ENCODE results near the gene WWOX. TPM values are rescaled to one million over a fixed set of nuclear protein-coding genes. Genes with fewer than 3 reads are reported as not detected.
"Not testable (repeated sequence)": the region's sequence is repeated elsewhere in the genome, so short reads cannot be mapped to it uniquely, and the experiment has no call there.

WWOX gene
- total RNA-seq, 2 experiments from 2014 or later, result 16.6 to 19.0 TPM

- no peak for DNase-seq
- Mint-ChIP-seq H3K27ac (no peak overlapping the region), H3K9me3 (peaks cover 3% of the 10 kb centered on the region), H3K36me3 (ENCODE audit: low read depth) (no peaks in the 10 kb centered on the region), H3K27me3 (no peaks in the 10 kb centered on the region), H3K4me3 (no peak overlapping the region), H3K4me1 (peaks cover 1% of the 10 kb centered on the region)
- ChIA-PET CTCF (interaction anchor here (0.6 to 0.7 kb wide), 3 partner anchors 101 to 364 kb away, joined by 3 to 6 read pairs (median 4); no protein-coding TSS in a partner anchor), POLR2A (no interaction called here)
Observed at GRCh38 chr16:79021991-79022630, 922.7 kb downstream of the WWOX start.

GRCh38 chr16:79026117-79026516 lies 926.7 kb downstream of the WWOX start:
- H3K27ac Mint-ChIP-seq, result no peak overlapping the region

GRCh38 chr16:79036541-79036940 lies 937.1 kb downstream of the WWOX start:
- Mint-ChIP-seq H3K4me1 (peaks cover 12% of the 10 kb centered on the region), H3K4me3 (no peak overlapping the region), H3K9me3 (peaks cover 14% of the 10 kb centered on the region), H3K27ac (no peak overlapping the region), H3K36me3 (ENCODE audit: low read depth) (peaks cover 8% of the 10 kb centered on the region), H3K27me3 (no peaks in the 10 kb centered on the region)
- ChIA-PET CTCF (no interaction called here), POLR2A (no interaction called here)
- DNase-seq, result no peak

More at GRCh38 chr16:79026117-79026516, 926.7 kb downstream of the WWOX start:
- Mint-ChIP-seq H3K9me3 (no peaks in the 10 kb centered on the region), H3K4me1 (peaks cover 5% of the 10 kb centered on the region), H3K36me3 (ENCODE audit: low read depth) (no peaks in the 10 kb centered on the region), H3K27me3 (no peaks in the 10 kb centered on the region), H3K4me3 (no peak overlapping the region)
- CTCF ChIA-PET, result interaction anchor here (1.7 kb wide), 1 partner anchor 19 kb away, joined by 5 read pairs; no protein-coding TSS in a partner anchor
- no peak for DNase-seq
- POLR2A ChIA-PET, result interaction anchor here (1.0 kb wide), 1 partner anchor 17 kb away, joined by 3 read pairs; no protein-coding TSS in a partner anchor

GRCh38 chr16:79037521-79038373 lies 938.3 kb downstream of the WWOX start:
- CTCF ChIA-PET, result no interaction called here
- Mint-ChIP-seq H3K4me3 (no peak overlapping the region), H3K27ac (no peak overlapping the region), H3K9me3 (peaks cover 14% of the 10 kb centered on the region), H3K27me3 (no peaks in the 10 kb centered on the region), H3K4me1 (peaks cover 19% of the 10 kb centered on the region), H3K36me3 (ENCODE audit: low read depth) (peaks cover 8% of the 10 kb centered on the region)
- POLR2A ChIA-PET, result no interaction called here
- no peak for DNase-seq

- ChIA-PET CTCF (no interaction called here), POLR2A (no interaction called here)
- Mint-ChIP-seq H3K27ac (no peak overlapping the region), H3K36me3 (ENCODE audit: low read depth) (peaks cover 4% of the 10 kb centered on the region), H3K4me1 (peaks cover 42% of the 10 kb centered on the region), H3K4me3 (no peak overlapping the region), H3K27me3 (no peaks in the 10 kb centered on the region), H3K9me3 (peaks cover 10% of the 10 kb centered on the region)
- DNase-seq, result no peak
Observed at GRCh38 chr16:79041206-79041605, 941.8 kb downstream of the WWOX start.

GRCh38 chr16:79042141-79042540 lies 942.7 kb downstream of the WWOX start:
- no peak for DNase-seq
- no peaks in the 10 kb centered on the region for H3K27me3 Mint-ChIP-seq
- H3K9me3 Mint-ChIP-seq, result peaks cover 5% of the 10 kb centered on the region
- H3K27ac Mint-ChIP-seq, result no peak overlapping the region
- H3K4me1 Mint-ChIP-seq, result peaks cover 50% of the 10 kb centered on the region
- H3K36me3 Mint-ChIP-seq (ENCODE audit: low read depth), result no peaks in the 10 kb centered on the region
- ChIA-PET CTCF (interaction anchor here (1.5 kb wide), 1 partner anchor 34 kb away, joined by 5 read pairs; no protein-coding TSS in a partner anchor), POLR2A (interaction anchor here (0.6 to 1.8 kb wide), 5 partner anchors 17 to 557 kb away, joined by 3 to 10 read pairs (median 3); partner anchors contain the start of gene MAF)
- H3K4me3 Mint-ChIP-seq, result no peak overlapping the region

GRCh38 chr16:79042886-79043285 lies 943.4 kb downstream of the WWOX start:
- ChIA-PET POLR2A (interaction anchor here (0.7 to 1.8 kb wide), 5 partner anchors 17 to 557 kb away, joined by 3 to 10 read pairs (median 3); partner anchors contain the start of gene MAF), CTCF (interaction anchor here (0.6 to 1.5 kb wide), 4 partner anchors 16 to 337 kb away, joined by 3 to 5 read pairs (median 4); no protein-coding TSS in a partner anchor)
- Mint-ChIP-seq H3K27ac (peak overlapping the region; percentile 41), H3K27me3 (no peaks in the 10 kb centered on the region), H3K4me3 (no peak overlapping the region), H3K9me3 (peaks cover 2% of the 10 kb centered on the region), H3K4me1 (peaks cover 48% of the 10 kb centered on the region), H3K36me3 (ENCODE audit: low read depth) (no peaks in the 10 kb centered on the region)
- peak; percentile 52 for DNase-seq

- no peak overlapping the region for H3K4me3 Mint-ChIP-seq
- H3K27me3 Mint-ChIP-seq, result no peaks in the 10 kb centered on the region
- no peak for DNase-seq
Observed at GRCh38 chr16:79045191-79045590, 945.7 kb downstream of the WWOX start.

GRCh38 chr16:79047337-79047736 lies 947.9 kb downstream of the WWOX start:
- CTCF ChIA-PET, result interaction anchor here (0.7 to 2.9 kb wide), 8 partner anchors 8 to 354 kb away, joined by 3 to 10 read pairs (median 3); no protein-coding TSS in a partner anchor
- DNase-seq, result peak; percentile 29

More at GRCh38 chr16:79045191-79045590, 945.7 kb downstream of the WWOX start:
- CTCF ChIA-PET, result interaction anchor here (0.6 to 1.4 kb wide), 5 partner anchors 9 to 1421 kb away, joined by 3 to 5 read pairs (median 5); no protein-coding TSS in a partner anchor
- POLR2A ChIA-PET, result interaction anchor here (1.7 kb wide), 1 partner anchor 28 kb away, joined by 3 read pairs; no protein-coding TSS in a partner anchor
- Mint-ChIP-seq H3K36me3 (ENCODE audit: low read depth) (no peaks in the 10 kb centered on the region), H3K9me3 (no peaks in the 10 kb centered on the region), H3K27ac (no peak overlapping the region), H3K4me1 (peaks cover 42% of the 10 kb centered on the region)

GRCh38 chr16:79049040-79049439 lies 949.6 kb downstream of the WWOX start:
- ChIA-PET POLR2A (no interaction called here), CTCF (interaction anchor here (2.5 kb wide), 1 partner anchor 9 kb away, joined by 7 read pairs; no protein-coding TSS in a partner anchor)
- Mint-ChIP-seq H3K36me3 (ENCODE audit: low read depth) (no peaks in the 10 kb centered on the region), H3K27me3 (no peaks in the 10 kb centered on the region), H3K27ac (no peak overlapping the region), H3K4me1 (peaks cover 22% of the 10 kb centered on the region), H3K9me3 (peaks cover 2% of the 10 kb centered on the region), H3K4me3 (no peak overlapping the region)
- DNase-seq, result no peak

More at GRCh38 chr16:79047337-79047736, 947.9 kb downstream of the WWOX start:
- no peaks in the 10 kb centered on the region for H3K36me3 Mint-ChIP-seq (ENCODE audit: low read depth)
- no peaks in the 10 kb centered on the region for H3K27me3 Mint-ChIP-seq
- no peaks in the 10 kb centered on the region for H3K9me3 Mint-ChIP-seq
- H3K4me1 Mint-ChIP-seq, result peaks cover 39% of the 10 kb centered on the region
- H3K4me3 Mint-ChIP-seq, result no peak overlapping the region
- POLR2A ChIA-PET, result no interaction called here
- no peak overlapping the region for H3K27ac Mint-ChIP-seq

GRCh38 chr16:79050063-79050462 lies 950.6 kb downstream of the WWOX start:
- Mint-ChIP-seq H3K4me3 (no peak overlapping the region), H3K4me1 (peaks cover 18% of the 10 kb centered on the region), H3K9me3 (peaks cover 2% of the 10 kb centered on the region), H3K27ac (no peak overlapping the region), H3K36me3 (ENCODE audit: low read depth) (no peaks in the 10 kb centered on the region), H3K27me3 (no peaks in the 10 kb centered on the region)
- ChIA-PET POLR2A (no interaction called here), CTCF (interaction anchor here (0.7 kb wide), 1 partner anchor 921 kb away, joined by 3 read pairs; no protein-coding TSS in a partner anchor)
- no peak for DNase-seq

- Mint-ChIP-seq H3K4me3 (no peak overlapping the region), H3K36me3 (ENCODE audit: low read depth) (no peaks in the 10 kb centered on the region), H3K9me3 (peaks cover 2% of the 10 kb centered on the region), H3K27me3 (no peaks in the 10 kb centered on the region), H3K27ac (no peak overlapping the region), H3K4me1 (peaks cover 11% of the 10 kb centered on the region)
- POLR2A ChIA-PET, result no interaction called here
- CTCF ChIA-PET, result no interaction called here
- DNase-seq, result no peak
Observed at GRCh38 chr16:79051313-79051712, 951.9 kb downstream of the WWOX start.

- H3K36me3 Mint-ChIP-seq (ENCODE audit: low read depth); H3K4me1 Mint-ChIP-seq; POLR2A ChIA-PET; DNase-seq; H3K27ac Mint-ChIP-seq; H3K4me3 Mint-ChIP-seq; CTCF ChIA-PET; H3K9me3 Mint-ChIP-seq; H3K27me3 Mint-ChIP-seq: not testable (repeated sequence)
Observed at GRCh38 chr16:79052198-79052597, 952.7 kb downstream of the WWOX start.

Data from activated CD4-positive, alpha-beta memory T cell treated with anti-CD3 and anti-CD28 coated beads, Interleukin-2, amount 10 ng/mL, durations not matched to agents 7 days and 5 days (primary cell).